HG02840 (cell line): ENCODE measurements around the gene ELMO1.

Experiments used
- ATAC-seq: cut with Tn5 transposase; IDR thresholded peaks from one replicate; pipeline ENCODE4 v1.9.1; 2021; ENCODE audit warnings: mild to moderate bottlenecking, moderate library complexity, moderate number of reproducible peaks; ENCODE audit not compliant: unreplicated experiment, low FRiP score

Gene ELMO1

GRCh38 chr7:37282093-37282444, 166.6 kb downstream of the ELMO1 start:
- no peak for ATAC-seq

GRCh38 chr7:37281368-37282092, 167.1 kb downstream of the ELMO1 start:
- ATAC-seq, result no peak

GRCh38 chr7:37277513-37277912, 171.2 kb downstream of the ELMO1 start:
- ATAC-seq, result no peak

- ATAC-seq, result no peak
Measured at GRCh38 chr7:37275078-37275710, 173.5 kb downstream of the ELMO1 start.

- ATAC-seq, result no peak
Measured at GRCh38 chr7:37273891-37274290, 174.8 kb downstream of the ELMO1 start.

GRCh38 chr7:37269711-37270508, 178.8 kb downstream of the ELMO1 start:
- no peak for ATAC-seq

GRCh38 chr7:37267251-37267650, 181.4 kb downstream of the ELMO1 start:
- ATAC-seq, result no peak

- ATAC-seq, result no peak
Measured at GRCh38 chr7:37265876-37266275, 182.8 kb downstream of the ELMO1 start.

GRCh38 chr7:37265006-37265405, 183.7 kb downstream of the ELMO1 start:
- no peak for ATAC-seq

- ATAC-seq, result no peak
Measured at GRCh38 chr7:37262181-37262580, 186.5 kb downstream of the ELMO1 start.

- ATAC-seq, result no peak
Measured at GRCh38 chr7:37259319-37259821, 189.3 kb downstream of the ELMO1 start.

GRCh38 chr7:37256631-37257030, 192.0 kb downstream of the ELMO1 start:
- no peak for ATAC-seq

GRCh38 chr7:37255327-37255944, 193.2 kb downstream of the ELMO1 start:
- no peak for ATAC-seq

- no peak for ATAC-seq
Measured at GRCh38 chr7:37251222-37251621, 197.4 kb downstream of the ELMO1 start.

GRCh38 chr7:37249240-37249639, 199.4 kb downstream of the ELMO1 start:
- no peak for ATAC-seq

GRCh38 chr7:37248396-37248861, 200.2 kb downstream of the ELMO1 start:
- no peak for ATAC-seq

- no peak for ATAC-seq
Measured at GRCh38 chr7:37247861-37248260, 200.8 kb downstream of the ELMO1 start.

GRCh38 chr7:37245590-37245989, 203.1 kb downstream of the ELMO1 start:
- no peak for ATAC-seq

- no peak for ATAC-seq
Measured at GRCh38 chr7:37236906-37237305, 211.8 kb downstream of the ELMO1 start.

GRCh38 chr7:37235813-37236212, 212.9 kb downstream of the ELMO1 start:
- ATAC-seq, result no peak

- ATAC-seq, result no peak
Measured at GRCh38 chr7:37234928-37235327, 213.7 kb downstream of the ELMO1 start.
